ENCODE results near the gene PPP2R1B.
A peak's percentile ranks its signal among the peaks of the same experiment; 100 is the strongest.
"Not testable (repeated sequence)": the region's sequence is repeated elsewhere in the genome, so short reads cannot be mapped to it uniquely, and the experiment has no call there.

Gene PPP2R1B

DNA sequence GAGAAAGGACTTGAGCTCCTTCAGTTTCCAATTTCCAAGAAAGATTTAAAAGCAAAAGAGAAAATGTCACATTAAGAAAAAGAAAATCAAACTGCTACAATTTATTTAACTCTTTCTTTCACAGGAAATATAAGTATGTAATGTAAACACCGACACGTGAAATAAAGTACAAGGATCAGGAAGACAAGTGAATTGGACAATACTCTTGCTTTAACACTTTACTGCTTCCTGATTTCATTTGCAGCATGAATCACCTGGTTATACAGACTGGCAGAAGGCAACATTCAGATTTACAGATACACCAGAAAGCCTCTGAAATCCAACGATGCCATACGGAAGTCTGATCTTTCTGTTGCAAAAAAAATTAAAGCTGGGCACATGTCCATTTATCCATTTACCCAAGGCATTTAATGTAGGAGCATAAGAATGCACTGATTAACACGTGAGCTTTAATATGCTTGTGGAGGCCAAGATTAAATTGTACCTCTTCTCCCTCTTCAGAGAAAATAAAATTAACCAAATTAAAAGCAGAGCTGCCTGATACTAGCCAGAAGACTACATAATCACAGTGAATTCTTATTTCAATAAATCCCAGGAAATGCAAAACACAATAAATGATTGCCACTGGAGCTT, 16.0 kb upstream of the PPP2R1B start:
- no peak for DNase-seq

- DNase-seq: no peak
These were observed 12.9 kb upstream of the PPP2R1B start for GRCh38 chr11:111779118-111779517.

DNA sequence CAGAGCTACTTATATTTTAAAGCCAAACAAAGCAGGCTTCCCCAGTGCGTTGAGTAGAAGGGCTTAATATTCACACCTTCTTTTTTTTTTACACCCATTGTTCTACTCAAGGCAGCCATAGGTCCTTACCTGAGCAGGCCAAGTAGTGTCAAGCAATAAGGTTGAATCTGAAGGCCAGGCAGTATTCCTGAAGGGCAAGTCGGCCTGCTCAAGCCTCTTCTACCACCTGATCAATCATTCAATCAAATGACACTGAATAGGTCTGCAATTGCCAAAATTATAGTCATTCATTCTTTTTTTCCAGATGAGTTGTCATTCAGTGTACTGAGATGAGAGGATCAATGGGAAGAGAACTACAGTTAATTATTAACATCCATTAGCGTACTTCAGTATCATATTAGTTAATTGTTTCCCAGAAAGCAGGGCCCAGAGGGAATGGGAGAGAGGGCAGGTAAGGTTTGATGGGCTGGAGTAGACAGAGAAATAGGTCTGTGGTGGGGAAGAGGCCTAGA, 11.9 kb upstream of the PPP2R1B start:
- no peak for DNase-seq

DNA sequence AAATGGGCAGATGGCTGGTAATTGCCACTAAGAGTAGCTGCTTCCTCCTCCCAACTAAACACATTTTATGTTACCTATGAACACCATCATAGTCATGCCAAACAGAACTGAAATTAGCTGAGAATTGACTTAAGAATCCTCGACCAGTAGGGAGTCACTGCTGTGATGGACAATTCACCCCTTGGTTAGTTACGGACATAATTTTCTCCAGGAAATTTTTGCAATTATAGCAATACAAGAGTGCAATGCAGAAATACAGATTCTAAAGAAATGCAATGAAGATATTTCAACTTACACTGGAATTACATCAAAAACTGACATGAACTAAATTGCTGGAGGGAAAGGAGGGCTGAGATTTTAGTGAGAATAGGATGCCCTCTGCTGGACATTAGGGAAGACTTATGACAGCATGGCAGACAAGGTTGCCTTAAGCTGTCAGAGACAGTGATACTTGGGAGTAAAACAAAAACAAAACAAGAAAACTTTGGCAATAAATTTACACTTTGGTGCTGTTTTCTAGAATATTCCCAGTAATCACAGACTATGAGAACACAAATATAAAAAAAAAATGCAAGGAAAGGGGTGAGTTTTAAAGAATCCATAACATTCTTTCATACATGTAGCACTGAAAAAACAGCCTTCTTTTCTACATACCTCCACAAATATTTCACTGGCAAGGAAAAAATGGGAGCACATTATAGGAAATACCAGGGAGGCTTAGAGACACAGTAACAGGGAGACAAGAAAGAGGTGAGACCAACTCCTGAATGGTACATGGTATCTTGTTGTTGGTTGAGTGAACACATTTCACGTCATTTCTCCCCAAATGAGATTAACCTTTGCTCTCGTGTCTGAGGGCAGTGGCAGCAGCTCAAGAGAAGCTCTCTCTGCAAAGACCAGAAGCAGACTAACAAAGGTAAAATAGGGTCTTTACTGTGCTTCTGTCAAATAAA, 11.2 kb upstream of the PPP2R1B start:
- DNase-seq: peak; percentile 76

DNA sequence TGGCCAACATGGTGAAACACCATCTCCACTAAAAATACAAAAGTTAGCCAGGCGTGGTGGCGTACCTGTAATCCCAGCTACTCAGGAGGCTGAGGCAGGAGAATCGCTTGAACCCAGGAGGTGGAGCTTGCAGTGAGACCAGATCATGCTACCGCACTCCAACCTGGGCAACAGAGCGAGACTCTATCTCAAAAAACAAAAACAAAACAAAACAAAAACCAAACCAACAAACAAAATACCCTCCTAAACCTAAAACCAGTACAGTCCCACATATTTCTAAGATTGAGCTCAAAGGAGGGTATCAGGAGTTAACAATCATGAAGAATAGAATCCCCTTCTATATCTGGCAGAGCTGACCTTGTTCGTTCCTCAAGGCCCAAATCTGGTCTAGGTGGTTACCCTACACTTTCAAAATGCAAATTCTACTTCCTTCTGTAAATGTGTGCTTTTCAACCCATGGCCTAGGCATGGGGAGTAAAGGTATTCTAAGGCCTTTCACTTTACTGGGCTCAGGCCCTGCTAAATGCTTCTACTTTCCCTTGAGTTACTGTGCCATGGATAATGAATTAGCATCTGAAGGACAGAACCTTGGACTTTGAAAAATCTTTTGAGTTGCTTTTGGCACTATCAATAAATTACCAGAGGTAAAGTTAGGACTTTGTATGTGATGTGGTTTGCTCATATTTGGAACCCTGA, 10.4 kb upstream of the PPP2R1B start:
- DNase-seq: no peak

DNA sequence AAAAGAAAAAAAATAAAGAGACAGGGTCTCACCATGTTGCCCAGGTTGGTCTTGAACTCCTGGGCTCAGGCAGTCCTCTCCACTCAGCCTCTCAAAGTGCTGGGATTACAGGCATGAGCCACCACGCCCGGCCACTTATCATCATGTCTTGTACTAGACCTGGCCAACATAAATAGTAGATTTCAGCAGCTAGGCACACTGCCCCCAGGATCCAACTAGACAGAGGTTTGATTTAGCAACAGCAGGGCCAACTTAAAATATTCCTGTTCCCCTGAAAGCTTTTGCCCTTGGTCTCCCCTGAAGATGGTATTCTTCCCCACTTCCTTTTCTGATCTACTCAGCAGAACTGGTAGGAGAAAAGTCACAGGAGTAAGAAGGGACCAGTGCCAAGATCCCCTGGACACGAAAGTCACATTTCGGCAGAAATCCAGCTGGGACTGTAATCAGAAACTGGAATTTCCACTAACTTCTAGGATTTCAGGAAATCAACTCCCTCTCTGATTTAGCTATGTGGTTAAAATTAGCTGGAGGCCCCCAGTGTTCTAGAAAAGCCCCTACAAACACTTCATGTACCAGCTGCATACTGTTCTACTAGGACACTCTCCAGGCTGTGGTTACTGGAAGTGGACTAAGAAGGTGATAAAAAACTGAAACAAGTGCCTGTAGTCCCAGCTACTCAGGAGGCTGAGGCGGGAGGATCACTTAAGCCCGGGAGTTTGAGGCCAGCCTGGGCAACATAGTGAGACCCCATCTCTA, 8.9 kb upstream of the PPP2R1B start:
- peak; percentile 39 for DNase-seq

- no peak for DNase-seq
These were observed 6.3 kb upstream of the PPP2R1B start for GRCh38 chr11:111772535-111772934.

GRCh38 chr11:111771205-111771604, 5.0 kb upstream of the PPP2R1B start:
- DNase-seq: not testable (repeated sequence)

GRCh38 chr11:111770581-111771134, 4.5 kb upstream of the PPP2R1B start:
- no peak for DNase-seq

- no peak for DNase-seq
These were observed 599 bp upstream of the PPP2R1B start for GRCh38 chr11:111766834-111767142.

DNA sequence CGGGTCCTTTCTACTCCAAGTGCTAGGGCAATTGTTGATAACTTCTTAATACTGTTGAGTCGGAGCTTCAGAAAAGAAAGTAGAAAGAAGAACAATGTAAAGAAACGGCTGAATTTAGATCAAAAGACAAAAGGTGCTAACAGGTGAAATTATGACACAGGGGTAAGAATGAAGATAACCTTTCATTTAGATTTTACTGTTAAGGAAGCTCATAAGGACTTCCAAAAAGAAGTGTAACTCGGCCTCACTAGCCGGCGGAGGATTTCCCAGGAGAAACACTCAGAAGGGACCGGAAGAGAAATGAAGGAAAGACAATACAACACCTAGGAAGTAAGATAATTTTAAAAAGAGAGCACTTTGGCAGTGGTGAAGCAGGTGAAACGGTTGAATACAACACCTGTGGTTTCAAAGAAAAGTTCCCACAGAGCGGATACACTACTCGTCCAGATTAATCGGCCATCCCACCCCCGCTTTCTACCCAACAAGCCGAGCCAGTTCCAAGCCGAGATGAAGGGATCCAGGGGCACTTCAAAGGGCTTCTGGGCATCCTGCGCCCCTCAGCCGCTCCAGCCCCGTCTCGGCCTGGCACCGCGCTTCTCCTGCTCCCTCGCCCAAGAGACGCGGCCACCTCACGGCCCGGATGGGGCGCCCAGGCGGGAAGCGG, 737 bp downstream of the PPP2R1B start:
- no peak for DNase-seq

DNA sequence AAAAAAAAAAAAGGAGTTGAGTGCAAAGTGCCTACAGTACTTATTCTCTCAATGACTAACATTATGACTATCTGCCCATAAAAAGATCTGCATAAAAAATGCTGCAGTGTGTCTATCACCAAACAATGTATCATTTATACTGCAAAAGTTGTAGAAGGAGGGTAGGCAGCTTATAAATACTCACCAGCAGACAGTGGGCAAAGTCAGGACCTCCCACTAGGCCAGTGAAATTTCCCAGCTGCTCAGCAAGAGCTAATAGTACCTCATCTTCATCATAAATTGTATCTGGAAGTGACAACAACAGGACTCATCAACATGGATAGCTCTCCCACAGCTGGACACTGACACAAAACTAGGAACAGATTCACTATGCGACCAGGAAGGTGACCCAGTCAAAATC, 1.6 kb downstream of the PPP2R1B start:
- peak; percentile 41 for DNase-seq

DNA sequence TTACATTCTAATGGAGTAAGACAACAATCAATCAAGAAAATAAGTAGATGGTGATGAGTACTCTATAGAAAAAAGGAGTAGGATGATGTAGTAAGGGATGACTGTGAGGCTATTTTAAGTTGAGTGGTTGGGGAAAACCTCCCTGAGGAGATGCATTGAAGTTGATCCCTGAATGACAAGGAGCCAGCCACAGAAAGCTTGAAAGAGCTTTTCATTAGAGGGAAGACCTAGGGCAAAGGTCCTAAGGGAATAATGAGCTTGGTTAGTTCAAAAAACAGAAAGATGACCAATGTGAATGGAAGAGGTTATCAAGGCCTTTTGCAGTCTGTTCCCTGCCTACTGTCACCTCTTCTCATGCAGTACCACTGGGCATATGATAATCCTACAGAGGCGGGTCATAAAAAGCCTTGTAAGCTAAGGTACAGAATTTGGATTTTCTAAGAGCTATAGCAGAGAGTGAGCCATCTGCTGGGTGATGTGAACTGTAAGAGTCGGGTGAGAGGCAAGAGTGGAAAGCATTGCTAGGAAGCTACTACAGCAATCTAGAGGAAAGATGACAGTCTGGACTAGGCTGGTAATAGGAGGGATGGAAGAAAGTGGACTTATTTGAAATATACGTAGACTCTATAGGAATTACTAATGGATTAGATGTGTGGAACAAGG, 3.1 kb downstream of the PPP2R1B start:
- DNase-seq: no peak

GRCh38 chr11:111762526-111762925, 3.7 kb downstream of the PPP2R1B start:
- no peak for DNase-seq

- DNase-seq: no peak
These were observed 5.2 kb downstream of the PPP2R1B start for GRCh38 chr11:111761036-111761435.

DNA sequence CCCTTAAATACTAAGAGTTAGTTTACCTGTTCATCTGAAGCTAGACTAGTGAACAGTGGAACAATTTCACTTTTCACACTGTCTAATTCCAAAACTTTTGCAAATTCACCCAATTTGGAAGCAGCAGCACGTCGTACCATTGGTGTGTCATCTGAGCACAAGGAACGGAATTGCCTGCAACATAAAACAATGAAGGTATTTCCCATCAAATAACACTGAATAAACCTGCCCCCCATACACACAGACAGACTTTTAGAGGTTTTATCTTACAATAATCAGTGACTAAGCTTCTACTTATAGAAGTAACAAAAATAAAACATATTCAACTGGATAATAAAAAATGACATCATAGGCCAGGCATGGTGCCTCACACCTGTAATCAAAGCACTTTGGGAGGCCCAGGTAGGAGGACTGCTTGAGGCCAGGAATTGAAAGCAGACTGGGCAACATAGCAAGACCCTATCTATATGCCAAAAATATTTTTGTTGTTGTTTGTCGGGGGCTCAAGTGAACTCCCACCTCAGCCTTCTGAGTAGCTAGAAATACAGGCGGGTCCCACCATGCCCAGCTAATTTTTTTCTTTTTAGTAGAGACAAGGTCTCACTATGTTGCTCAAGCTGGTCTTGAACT, 6.3 kb downstream of the PPP2R1B start:
- no peak for DNase-seq

DNA sequence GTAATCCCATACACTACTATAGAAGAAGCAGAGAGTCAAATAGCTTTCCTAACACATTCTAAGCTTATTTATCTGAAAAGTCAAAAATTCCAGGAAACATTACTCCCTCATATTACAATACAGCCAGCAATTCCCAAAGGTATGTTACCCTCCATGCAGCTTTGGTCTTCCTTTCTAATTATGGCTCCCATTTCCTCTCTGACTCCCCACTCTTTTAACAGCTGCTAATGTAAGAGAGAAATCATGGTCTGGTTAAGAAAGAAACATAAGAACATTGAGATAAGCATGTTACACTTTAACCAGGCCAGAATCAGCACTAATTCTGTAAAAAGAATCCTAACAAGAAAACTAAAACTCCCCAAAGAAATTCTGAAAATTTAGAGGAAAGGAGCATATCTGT, 6.8 kb downstream of the PPP2R1B start:
- no peak for DNase-seq

GRCh38 chr11:111756097-111756496, 10.1 kb downstream of the PPP2R1B start:
- no peak for DNase-seq

DNA sequence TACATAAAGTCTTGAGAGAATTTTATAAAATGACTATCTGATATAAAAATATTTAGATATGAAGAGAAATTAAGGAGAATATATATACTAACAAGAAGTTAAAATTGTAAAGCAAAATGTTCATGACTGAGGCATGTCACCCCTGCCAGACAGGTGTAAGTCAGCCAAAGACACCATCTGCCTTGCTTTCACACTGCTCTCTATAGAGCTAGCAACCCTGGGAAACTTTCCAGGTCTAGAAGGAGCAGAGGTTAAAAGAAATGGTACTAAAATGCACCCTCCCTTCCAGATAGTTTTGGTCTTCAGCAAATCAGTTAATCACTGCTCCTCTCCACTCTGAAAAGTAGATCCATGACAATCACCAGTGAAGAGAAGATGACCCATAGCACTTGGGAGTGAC, 16.5 kb downstream of the PPP2R1B start:
- DNase-seq: no peak

GRCh38 chr11:111748035-111748804, 18.0 kb downstream of the PPP2R1B start:
- no peak for DNase-seq
